ENCODE data around the gene ACOX3.

Gene ACOX3

DNA sequence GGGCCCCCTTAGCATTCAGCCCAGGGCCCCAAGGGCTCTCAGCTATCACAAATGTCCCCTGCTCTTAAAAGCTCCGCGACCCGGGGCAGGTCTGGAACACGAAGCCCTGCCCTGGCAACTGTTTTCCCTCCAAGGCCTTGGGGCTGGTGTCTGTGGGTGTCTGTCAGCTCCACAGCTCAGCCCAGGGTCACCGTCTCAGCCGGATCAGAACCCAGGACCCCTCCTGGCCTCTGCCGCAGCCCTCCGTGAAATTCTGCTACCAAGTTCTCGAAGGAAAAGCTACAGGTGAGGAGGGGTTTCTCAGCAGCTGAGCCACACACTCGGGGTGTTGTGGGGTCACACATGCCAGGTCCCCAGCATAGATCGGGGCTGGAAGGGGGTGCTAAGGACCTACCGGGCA is 61.2 kb downstream of the ACOX3 start:
- H3K4me3 ChIP-seq (ENCODE audit: low read depth, low read length), result no peak overlapping the region
- DNase-seq (ENCODE audit: low read depth), result no peak
- TF ChIP-seq, protein P1, sequence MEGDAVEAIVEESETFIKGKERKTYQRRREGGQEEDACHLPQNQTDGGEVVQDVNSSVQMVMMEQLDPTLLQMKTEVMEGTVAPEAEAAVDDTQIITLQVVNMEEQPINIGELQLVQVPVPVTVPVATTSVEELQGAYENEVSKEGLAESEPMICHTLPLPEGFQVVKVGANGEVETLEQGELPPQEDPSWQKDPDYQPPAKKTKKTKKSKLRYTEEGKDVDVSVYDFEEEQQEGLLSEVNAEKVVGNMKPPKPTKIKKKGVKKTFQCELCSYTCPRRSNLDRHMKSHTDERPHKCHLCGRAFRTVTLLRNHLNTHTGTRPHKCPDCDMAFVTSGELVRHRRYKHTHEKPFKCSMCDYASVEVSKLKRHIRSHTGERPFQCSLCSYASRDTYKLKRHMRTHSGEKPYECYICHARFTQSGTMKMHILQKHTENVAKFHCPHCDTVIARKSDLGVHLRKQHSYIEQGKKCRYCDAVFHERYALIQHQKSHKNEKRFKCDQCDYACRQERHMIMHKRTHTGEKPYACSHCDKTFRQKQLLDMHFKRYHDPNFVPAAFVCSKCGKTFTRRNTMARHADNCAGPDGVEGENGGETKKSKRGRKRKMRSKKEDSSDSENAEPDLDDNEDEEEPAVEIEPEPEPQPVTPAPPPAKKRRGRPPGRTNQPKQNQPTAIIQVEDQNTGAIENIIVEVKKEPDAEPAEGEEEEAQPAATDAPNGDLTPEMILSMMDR (IDR thresholded peaks at IDR 0.05; ENCODE audit: low read depth, low read length, missing control alignments), result no peak

DNA sequence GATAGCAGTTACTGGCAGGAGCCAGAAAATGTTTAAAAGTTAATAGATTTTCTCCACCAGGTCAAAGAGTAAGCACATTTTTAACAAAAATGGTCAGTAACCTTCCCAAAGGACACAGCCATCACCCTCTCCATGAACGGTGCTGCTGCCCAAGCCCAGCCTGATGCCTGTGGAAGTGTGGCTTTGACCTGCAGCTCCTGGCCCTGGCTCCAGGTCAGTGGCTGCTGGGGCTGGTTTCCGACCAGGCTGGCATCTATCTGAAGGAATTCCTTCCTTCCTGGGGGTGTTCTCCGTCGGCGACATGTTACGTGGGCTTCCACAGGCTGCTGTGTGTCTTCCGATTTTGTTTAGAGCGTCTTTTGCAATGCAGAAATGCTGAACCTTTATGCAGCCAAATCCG is 61.7 kb downstream of the ACOX3 start:
- H3K4me3 ChIP-seq (ENCODE audit: low read depth, low read length), result no peak overlapping the region
- TF ChIP-seq, protein P1 (IDR thresholded peaks at IDR 0.05; ENCODE audit: low read depth, low read length, missing control alignments), result no peak
- DNase-seq (ENCODE audit: low read depth), result no peak

DNA sequence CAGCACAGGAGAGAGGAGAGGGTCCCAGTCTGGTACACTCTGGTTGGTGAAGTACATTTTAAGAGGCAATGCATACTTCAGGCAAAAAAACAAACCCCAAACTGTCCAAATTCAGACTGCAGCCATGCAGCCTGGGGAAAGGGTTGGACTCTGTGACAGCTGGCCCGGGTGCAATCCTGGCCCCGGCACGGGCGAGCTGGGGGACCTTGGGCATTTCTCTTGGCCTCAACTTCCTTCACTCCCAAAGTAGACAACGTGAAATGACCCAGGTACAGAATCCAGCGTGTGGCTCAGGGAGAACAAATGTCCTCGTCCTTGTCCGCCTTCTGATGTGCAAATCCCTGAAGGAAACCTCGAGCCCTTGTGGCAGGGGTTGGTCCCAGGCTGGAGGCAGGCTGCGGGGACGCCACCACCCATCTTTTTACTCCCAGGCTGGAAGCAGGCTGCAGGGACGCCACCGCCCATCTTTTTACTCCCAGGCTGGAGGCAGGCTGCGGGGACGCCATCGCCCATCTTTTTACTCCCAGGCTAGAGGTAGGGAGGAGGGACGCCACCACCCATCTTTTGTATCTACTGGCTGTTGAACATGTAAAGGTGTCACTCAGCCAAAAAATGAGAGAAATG is 62.3 kb downstream of the ACOX3 start:
- DNase-seq (ENCODE audit: low read depth), result no peak
- no peak overlapping the region for H3K4me3 ChIP-seq (ENCODE audit: low read depth, low read length)
- TF ChIP-seq, protein P1 (IDR thresholded peaks at IDR 0.05; ENCODE audit: low read depth, low read length, missing control alignments), result no peak

DNA sequence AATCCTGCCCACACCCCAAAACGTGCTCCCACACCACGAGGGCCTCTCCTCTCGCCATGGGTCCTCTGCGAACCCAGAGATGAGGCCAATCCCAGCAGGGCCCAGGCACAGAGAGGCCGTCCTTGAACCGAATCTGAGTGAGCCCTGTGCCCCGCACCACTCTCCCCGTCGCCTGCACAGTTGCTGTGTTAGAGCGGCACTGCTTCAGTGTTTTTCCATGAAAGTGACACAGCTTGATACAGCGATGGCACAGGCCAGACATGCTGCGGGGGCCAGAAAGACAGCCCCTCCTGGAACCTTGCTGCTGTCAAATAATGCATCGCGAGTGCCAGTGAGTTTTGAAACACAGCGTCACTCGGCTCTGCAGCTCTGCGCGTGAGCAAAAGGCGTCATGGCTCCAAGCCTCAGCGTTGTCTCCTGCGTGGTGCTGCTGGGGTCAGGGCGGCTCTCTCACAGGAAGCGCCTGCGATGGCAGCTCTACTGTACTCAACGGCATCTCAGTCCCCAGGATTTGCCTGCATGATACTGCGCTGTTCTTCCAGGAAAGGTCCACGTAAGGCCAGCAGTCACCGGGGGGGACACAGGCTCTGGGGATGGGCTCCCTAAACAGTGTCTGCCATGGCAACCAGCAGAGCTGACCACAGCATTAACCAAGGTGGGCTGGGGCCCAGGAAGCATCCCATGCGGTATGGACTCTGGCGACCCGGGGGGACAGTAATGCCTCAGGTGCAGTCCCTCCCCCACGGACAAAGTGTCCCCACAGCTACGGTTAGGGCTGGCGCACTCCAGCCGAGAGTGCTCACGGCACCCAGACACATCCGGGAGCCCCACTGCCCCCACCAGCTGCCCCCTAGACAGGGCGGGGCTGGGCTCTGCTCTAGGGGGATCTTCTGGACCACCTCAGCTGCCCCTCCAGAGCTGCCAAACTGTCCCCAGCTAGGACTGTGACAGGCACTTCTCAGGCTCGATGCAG is 63.1 kb downstream of the ACOX3 start:
- H3K4me3 ChIP-seq (ENCODE audit: low read depth, low read length), result no peak overlapping the region
- DNase-seq (ENCODE audit: low read depth), result no peak
- TF ChIP-seq, protein P1 (IDR thresholded peaks at IDR 0.05; ENCODE audit: low read depth, low read length, missing control alignments), result no peak

DNA sequence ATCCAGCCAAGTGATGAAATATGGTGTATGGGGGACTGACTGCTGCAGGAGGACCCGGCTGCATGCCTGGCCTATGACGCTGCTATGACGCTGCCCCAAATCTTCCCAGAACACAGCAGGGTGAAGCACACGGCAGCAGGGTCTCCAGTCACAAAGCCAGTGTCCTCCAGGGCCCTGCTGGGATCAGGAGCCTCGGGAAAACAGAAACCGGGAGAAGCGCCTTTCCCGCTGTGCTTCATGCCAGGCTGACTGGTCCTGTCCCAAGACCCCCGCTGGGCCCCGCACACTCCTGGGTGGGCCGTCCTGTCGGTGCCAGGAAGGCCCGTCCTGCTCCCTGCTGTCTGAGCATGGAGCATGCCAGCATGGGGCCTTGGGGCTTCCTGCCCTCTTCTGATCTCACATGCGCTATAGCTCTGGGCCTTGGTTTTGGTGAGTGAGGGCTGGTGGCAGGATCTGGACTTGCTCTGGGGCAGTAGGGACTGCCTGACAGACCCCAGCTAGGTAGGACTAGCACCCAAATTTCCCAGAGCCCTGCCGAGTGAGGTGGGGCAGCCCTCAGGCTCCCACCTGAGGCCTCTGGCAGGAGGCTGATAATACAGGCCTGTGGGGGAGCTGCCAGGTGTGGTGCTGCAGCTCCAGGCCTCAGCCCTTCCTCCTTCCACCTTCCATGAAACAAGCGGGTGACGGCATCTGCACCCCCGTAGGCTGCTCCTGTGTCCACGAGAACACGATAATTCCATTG is 64.0 kb downstream of the ACOX3 start:
- no peak for DNase-seq (ENCODE audit: low read depth)

DNA sequence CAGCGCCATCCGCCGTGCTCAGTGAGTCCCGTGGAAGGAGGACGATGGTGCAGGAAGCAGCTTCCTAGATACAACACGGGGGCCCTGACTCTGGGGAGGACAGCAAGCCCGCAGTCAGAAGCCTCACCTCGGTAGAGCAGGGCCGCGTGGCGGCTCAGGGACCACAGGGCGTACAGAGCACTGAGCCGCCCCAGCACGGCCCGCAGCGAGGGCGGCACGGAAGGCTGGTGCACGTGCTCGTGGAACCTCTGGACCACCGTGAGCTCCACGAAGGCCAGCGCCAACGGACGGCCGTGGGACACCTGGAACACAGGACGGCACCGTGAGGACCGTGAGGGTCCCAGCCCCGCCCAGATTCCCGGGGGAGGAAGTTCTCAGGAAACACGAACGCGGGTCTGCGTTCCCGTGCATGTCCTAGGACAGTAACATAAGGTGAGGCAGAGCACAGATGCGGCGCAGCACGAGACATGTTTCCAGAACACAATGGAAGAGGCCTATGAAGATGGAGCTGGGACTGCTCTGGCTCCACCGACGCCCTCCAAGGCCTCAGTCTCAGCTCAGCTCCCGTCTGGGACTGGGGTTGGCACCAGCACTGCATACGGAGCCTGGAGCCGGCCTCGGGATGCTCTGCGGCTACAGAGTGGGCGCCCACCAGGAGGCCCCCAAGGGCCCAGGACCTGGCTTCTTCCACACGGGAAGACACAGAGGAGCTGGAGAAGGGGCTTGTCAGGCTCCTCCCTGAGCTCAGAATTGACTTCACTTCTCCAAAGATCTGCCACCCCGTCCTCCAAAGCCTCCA is 65.5 kb downstream of the ACOX3 start:
- no peak for DNase-seq (ENCODE audit: low read depth)
- TF ChIP-seq, protein P1 (IDR thresholded peaks at IDR 0.05; ENCODE audit: low read depth, low read length, missing control alignments), result no peak
- H3K4me3 ChIP-seq (ENCODE audit: low read depth, low read length), result no peak overlapping the region

More for the DNA sequence above, 64.0 kb downstream of the ACOX3 start:
- H3K4me3 ChIP-seq (ENCODE audit: low read depth, low read length), result no peak overlapping the region
- TF ChIP-seq, protein P1 (IDR thresholded peaks at IDR 0.05; ENCODE audit: low read depth, low read length, missing control alignments), result no peak
